GM18909 (cell line): Measurements from ENCODE around the gene CRIP2.

Experiments
- ATAC-seq: cut with Tn5 transposase; IDR thresholded peaks from one replicate; pipeline ENCODE4 v1.9.1; 2021; ENCODE audit warnings: mild to moderate bottlenecking; ENCODE audit not compliant: unreplicated experiment, poor library complexity

CRIP2 gene

GRCh38 chr14:105442834-105443233, 31.8 kb upstream of the CRIP2 start:
- no peak for ATAC-seq

GRCh38 chr14:105444859-105445258, 29.8 kb upstream of the CRIP2 start:
- ATAC-seq, result no peak

- ATAC-seq, result no peak
These were observed 29.3 kb upstream of the CRIP2 start for GRCh38 chr14:105445290-105445689.

- no peak for ATAC-seq
These were observed 28.4 kb upstream of the CRIP2 start for GRCh38 chr14:105445901-105446845.

- ATAC-seq, result no peak
These were observed 27.6 kb upstream of the CRIP2 start for GRCh38 chr14:105446971-105447370.

- ATAC-seq, result no peak
These were observed 26.7 kb upstream of the CRIP2 start for GRCh38 chr14:105447651-105448640.

- no peak for ATAC-seq
These were observed 25.9 kb upstream of the CRIP2 start for GRCh38 chr14:105448706-105449111.

- no peak for ATAC-seq
These were observed 25.1 kb upstream of the CRIP2 start for GRCh38 chr14:105449276-105450122.

- ATAC-seq, result no peak
These were observed 24.5 kb upstream of the CRIP2 start for GRCh38 chr14:105450123-105450505.

- no peak for ATAC-seq
These were observed 23.5 kb upstream of the CRIP2 start for GRCh38 chr14:105450864-105451720.

- ATAC-seq, result no peak
These were observed 21.7 kb upstream of the CRIP2 start for GRCh38 chr14:105452963-105453362.

- ATAC-seq, result no peak
These were observed 20.8 kb upstream of the CRIP2 start for GRCh38 chr14:105453847-105454246.

GRCh38 chr14:105455086-105455640, 19.5 kb upstream of the CRIP2 start:
- no peak for ATAC-seq

- no peak for ATAC-seq
These were observed 18.6 kb upstream of the CRIP2 start for GRCh38 chr14:105455766-105456660.

- no peak for ATAC-seq
These were observed 17.6 kb upstream of the CRIP2 start for GRCh38 chr14:105456736-105457617.

GRCh38 chr14:105458010-105458409, 16.6 kb upstream of the CRIP2 start:
- no peak for ATAC-seq

GRCh38 chr14:105458571-105458970, 16.1 kb upstream of the CRIP2 start:
- ATAC-seq, result no peak
